WI38 (cell line): Measurements from ENCODE around the gene SLC25A39.

Experiments used
- H3K4me3 ChIP-seq: 2 replicates; pipeline ENCODE4 v1.5.1; 2011; ENCODE audit warnings: low read depth, mild to moderate bottlenecking, control low read depth, low read length
- CTCF ChIP-seq: IDR thresholded peaks from 2 replicates; pipeline ENCODE4 v1.5.1; 2012; ENCODE audit warnings: low read depth, mild to moderate bottlenecking, control low read depth, low read length

Gene SLC25A39

DNA sequence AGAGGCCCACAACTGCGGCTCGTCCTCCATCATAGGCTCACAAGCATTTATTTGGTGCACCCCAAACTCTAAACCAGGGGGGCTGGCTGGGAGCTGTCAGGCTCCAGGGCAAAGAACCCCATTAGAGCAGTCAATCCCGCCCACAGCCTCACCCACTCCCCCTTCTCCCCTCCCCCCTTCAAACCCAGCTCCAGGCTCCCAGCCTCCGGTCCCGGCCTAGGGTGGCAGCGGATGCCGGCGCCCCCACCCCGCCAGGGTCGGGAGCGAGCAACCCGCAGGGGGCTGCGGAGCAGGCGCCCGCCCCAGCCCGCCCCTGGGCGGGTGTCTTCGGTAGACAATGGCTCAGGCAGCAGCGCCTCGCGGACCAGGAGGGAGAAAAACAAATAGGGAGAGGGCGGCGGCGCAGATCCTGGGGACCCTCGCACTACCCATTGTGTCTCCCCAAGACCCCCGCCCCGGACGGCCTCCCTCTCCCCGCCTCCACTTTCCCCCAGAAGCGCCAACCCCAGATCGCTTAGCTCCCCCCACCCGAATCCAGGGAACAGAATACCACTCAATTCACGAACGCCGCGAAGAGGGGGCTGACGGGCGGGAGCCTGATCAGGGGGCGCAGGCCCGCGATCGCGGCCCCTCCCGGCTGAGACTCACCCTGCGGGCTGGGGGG is 38.5 kb upstream of the SLC25A39 start:
- peak overlapping the region; percentile 77 for H3K4me3 ChIP-seq
- TF ChIP-seq CTCF, result no peak

GRCh38 chr17:44362459-44362948 is 37.9 kb upstream of the SLC25A39 start:
- peak overlapping the region; percentile 77 for H3K4me3 ChIP-seq
- no peak for TF ChIP-seq CTCF

GRCh38 chr17:44361292-44362260 is 37.0 kb upstream of the SLC25A39 start:
- TF ChIP-seq CTCF, result no peak
- no peak overlapping the region for H3K4me3 ChIP-seq

DNA sequence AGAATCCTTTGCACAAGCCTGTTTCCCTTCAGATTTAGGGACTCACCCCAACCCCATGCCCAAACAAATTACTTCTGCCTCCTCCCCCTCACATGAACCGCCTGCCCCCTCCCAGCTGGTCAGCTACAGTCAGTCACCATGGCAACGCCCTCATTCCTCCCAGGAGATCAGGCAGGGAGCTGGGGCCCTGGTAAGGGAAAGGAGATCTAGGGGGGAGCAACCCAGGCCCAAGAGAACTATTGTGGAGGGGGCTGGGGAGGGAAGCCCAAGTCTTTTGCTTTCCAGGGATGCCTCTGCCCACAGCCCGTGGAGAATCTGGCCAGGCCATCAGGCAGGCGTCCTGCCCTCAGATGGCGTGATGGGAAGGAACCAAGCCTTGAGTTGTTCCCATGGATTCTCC is 36.2 kb upstream of the SLC25A39 start:
- H3K4me3 ChIP-seq, result no peak overlapping the region
- no peak for TF ChIP-seq CTCF

GRCh38 chr17:44360144-44360533 is 35.5 kb upstream of the SLC25A39 start:
- H3K4me3 ChIP-seq, result no peak overlapping the region
- TF ChIP-seq CTCF, result no peak

DNA sequence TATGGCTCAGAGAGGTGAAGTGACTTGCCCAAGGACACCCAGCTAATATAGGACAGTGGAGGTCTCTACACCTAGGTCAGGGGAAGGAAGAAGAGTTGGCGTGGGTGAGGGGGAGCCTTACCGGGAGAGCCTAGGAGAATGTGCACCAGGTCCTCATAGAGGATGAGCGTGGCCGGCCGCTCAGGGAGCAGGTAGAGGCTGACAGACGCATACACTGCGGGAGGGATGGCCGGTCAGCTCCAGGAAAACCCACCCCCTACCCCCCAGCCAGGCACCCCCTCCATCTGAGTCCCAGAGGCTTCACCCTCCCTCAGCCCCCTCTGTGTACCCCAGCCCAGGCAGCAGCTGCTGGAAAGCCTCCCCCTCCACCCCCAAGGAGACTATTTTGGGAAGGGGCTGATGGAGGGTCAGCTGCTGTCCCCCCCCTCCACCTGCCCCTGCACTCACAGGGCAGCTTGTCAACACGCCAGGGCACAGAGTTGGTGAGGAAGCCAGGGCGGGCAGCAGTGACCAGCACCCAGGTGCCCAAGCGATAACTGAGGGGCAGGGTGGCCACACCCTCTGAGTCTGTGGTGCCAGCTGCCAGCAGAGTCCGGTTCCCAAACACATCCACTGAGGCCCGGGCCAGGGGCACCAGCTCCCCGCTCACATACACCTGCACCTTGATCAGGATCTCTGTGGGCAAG is 35.0 kb upstream of the SLC25A39 start:
- H3K4me3 ChIP-seq, result no peak overlapping the region
- TF ChIP-seq CTCF, result no peak
